ENCODE results near the gene OR1F1.

Gene OR1F1

GRCh38 chr16:3148256-3149192 lies 39.5 kb upstream of the OR1F1 start:
- in situ Hi-C loops (cut with HindIII; ENCODE audit: low pct_ligation_motif_present, low sequenced_read_pairs) = no loop called here
- Histone ChIP-seq H3K4me3 (ENCODE audit: low read depth, low read length) (no peak overlapping the region), H3K27ac (no peak overlapping the region), H3K36me3 (replicated peaks) (no peaks in the 10 kb centered on the region), H3K27me3 (replicated peaks) (no peaks in the 10 kb centered on the region)
- TF ChIP-seq CTCF (IDR thresholded peaks at IDR 0.05; ENCODE audit: low read depth, low read length, missing control alignments) = no peak
- no peak for DNase-seq

- DNase-seq = no peak
- Histone ChIP-seq H3K36me3 (replicated peaks) (no peaks in the 10 kb centered on the region), H3K27me3 (replicated peaks) (no peaks in the 10 kb centered on the region), H3K4me3 (ENCODE audit: low read depth, low read length) (peak overlapping the region; percentile 79), H3K27ac (no peak overlapping the region)
- no peak for TF ChIP-seq CTCF (IDR thresholded peaks at IDR 0.05; ENCODE audit: low read depth, low read length, missing control alignments)
- in situ Hi-C loops (cut with HindIII; ENCODE audit: low pct_ligation_motif_present, low sequenced_read_pairs) = no loop called here
Observed at GRCh38 chr16:3149193-3149530, 38.8 kb upstream of the OR1F1 start.

GRCh38 chr16:3149630-3150345 lies 38.2 kb upstream of the OR1F1 start:
- Histone ChIP-seq H3K27ac (peak overlapping the region; percentile 37), H3K27me3 (replicated peaks) (no peaks in the 10 kb centered on the region), H3K36me3 (replicated peaks) (no peaks in the 10 kb centered on the region), H3K4me3 (ENCODE audit: low read depth, low read length) (peak overlapping the region; percentile 79)
- TF ChIP-seq CTCF (IDR thresholded peaks at IDR 0.05; ENCODE audit: low read depth, low read length, missing control alignments) = peak; percentile 68
- peak; percentile 56 for DNase-seq
- in situ Hi-C loops (cut with HindIII; ENCODE audit: low pct_ligation_motif_present, low sequenced_read_pairs) = no loop called here

- no peaks in the 10 kb centered on the region for H3K36me3 ChIP-seq (replicated peaks)
- H3K27ac ChIP-seq = peak overlapping the region; percentile 37
- in situ Hi-C loops (cut with HindIII; ENCODE audit: low pct_ligation_motif_present, low sequenced_read_pairs) = no loop called here
- no peak for TF ChIP-seq CTCF (IDR thresholded peaks at IDR 0.05; ENCODE audit: low read depth, low read length, missing control alignments)
- peak overlapping the region; percentile 79 for H3K4me3 ChIP-seq (ENCODE audit: low read depth, low read length)
- no peaks in the 10 kb centered on the region for H3K27me3 ChIP-seq (replicated peaks)
- peak; percentile 94 for DNase-seq
Observed at GRCh38 chr16:3150346-3151218, 37.4 kb upstream of the OR1F1 start.

GRCh38 chr16:3152027-3152276 lies 36.1 kb upstream of the OR1F1 start:
- Histone ChIP-seq H3K27ac (no peak overlapping the region), H3K36me3 (replicated peaks) (no peaks in the 10 kb centered on the region), H3K4me3 (ENCODE audit: low read depth, low read length) (peak overlapping the region; percentile 59), H3K27me3 (replicated peaks) (no peaks in the 10 kb centered on the region)
- TF ChIP-seq CTCF (IDR thresholded peaks at IDR 0.05; ENCODE audit: low read depth, low read length, missing control alignments) = no peak
- no peak for DNase-seq
- in situ Hi-C loops (cut with HindIII; ENCODE audit: low pct_ligation_motif_present, low sequenced_read_pairs) = no loop called here

Data from brain microvascular endothelial cell (primary cell).